Liver (tissue), 3 donors: ENCODE data around the gene ZSCAN30.

Source experiments
- ATF3 ChIP-seq: IDR thresholded peaks from 2 replicates; pipeline ENCODE4 v1.6.1; 2016; ENCODE audit warnings: antibody characterized with exemption
- CTCF ChIP-seq: fragments of 150-350 bp; IDR thresholded peaks from 2 replicates; pipeline ENCODE4 v1.5.1; 2017; ENCODE audit warnings: improper control_type of control experiment, low read depth, low read length; ENCODE audit not compliant: missing input control
- JUND ChIP-seq, 2 donors: IDR thresholded peaks; 2 replicates each; pipeline ENCODE4 v1.6.1; 2016; ENCODE audit warnings: antibody characterized with exemption in 2 of 2
- RAD21 ChIP-seq, 2 donors: IDR thresholded peaks; 2 replicates each; pipeline ENCODE4 v1.6.1; 2016; ENCODE audit warnings: antibody characterized with exemption in 2 of 2, mild to moderate bottlenecking in 2 of 2
- REST ChIP-seq: IDR thresholded peaks from 2 replicates; pipeline ENCODE4 v1.6.1; 2016; ENCODE audit warnings: antibody characterized with exemption, mild to moderate bottlenecking
- SP1 ChIP-seq: IDR thresholded peaks from 2 replicates; pipeline ENCODE4 v1.6.1; 2018; ENCODE audit warnings: antibody characterized with exemption, mild to moderate bottlenecking
- TAF1 ChIP-seq: conservative IDR thresholded peaks from 2 replicates; pipeline ENCODE4 v1.6.1; 2016; ENCODE audit warnings: antibody characterized with exemption, mild to moderate bottlenecking
- YY1 ChIP-seq: IDR thresholded peaks from 2 replicates; pipeline ENCODE4 v1.6.1; 2016; ENCODE audit warnings: antibody characterized with exemption, mild to moderate bottlenecking
- ZBTB33 ChIP-seq: IDR thresholded peaks from 2 replicates; pipeline ENCODE4 v1.6.1; 2016; ENCODE audit warnings: antibody characterized with exemption
- donor health status: healthy.
- donor health status: healthy.

GRCh38 chr18:35252466-35252865 lies 37.6 kb downstream of the ZSCAN30 start:
- no peak for TF ChIP-seq CTCF
- no peak for TF ChIP-seq ATF3
- no peak for TF ChIP-seq YY1
- TF ChIP-seq SP1: no peak
- no peak for TF ChIP-seq JUND (IDR thresholded peaks at IDR 0.05)
- TF ChIP-seq REST: no peak
- no peak for TF ChIP-seq TAF1
- no peak for TF ChIP-seq ZBTB33
- no peak for TF ChIP-seq RAD21 (IDR thresholded peaks at IDR 0.05)
